PC-9 (cell line): Measurements from ENCODE around the gene NTF3.

Experiments used
- EZH2 ChIP-seq: fragments of 200-600 bp; sonication (generic); IDR thresholded peaks from 2 replicates; pipeline ENCODE4 v1.8.0; 2017; ENCODE audit warnings: antibody characterized with exemption, low read depth
- TF ChIP-seq, protein P1 (sequence below): fragments of 200-600 bp; sonication (generic); conservative IDR thresholded peaks from 2 replicates; pipeline ENCODE4 v1.6.1; 2017; ENCODE audit warnings: mixed run types, antibody characterized with exemption, mild to moderate bottlenecking, moderate library complexity

- TF ChIP-seq, protein P1, sequence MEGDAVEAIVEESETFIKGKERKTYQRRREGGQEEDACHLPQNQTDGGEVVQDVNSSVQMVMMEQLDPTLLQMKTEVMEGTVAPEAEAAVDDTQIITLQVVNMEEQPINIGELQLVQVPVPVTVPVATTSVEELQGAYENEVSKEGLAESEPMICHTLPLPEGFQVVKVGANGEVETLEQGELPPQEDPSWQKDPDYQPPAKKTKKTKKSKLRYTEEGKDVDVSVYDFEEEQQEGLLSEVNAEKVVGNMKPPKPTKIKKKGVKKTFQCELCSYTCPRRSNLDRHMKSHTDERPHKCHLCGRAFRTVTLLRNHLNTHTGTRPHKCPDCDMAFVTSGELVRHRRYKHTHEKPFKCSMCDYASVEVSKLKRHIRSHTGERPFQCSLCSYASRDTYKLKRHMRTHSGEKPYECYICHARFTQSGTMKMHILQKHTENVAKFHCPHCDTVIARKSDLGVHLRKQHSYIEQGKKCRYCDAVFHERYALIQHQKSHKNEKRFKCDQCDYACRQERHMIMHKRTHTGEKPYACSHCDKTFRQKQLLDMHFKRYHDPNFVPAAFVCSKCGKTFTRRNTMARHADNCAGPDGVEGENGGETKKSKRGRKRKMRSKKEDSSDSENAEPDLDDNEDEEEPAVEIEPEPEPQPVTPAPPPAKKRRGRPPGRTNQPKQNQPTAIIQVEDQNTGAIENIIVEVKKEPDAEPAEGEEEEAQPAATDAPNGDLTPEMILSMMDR = no peak
- no peak for TF ChIP-seq EZH2
These were observed 12.6 kb downstream of the NTF3 start for GRCh38 chr12:5444520-5444919.
